Stimulated activated CD4-positive, alpha-beta T cell treated with anti-CD3 and anti-CD28 coated beads, Interleukin-2, amount 100 ng/mL, for 48 hours (primary cell): ENCODE measurements around the gene UBE2J2.
A peak's percentile ranks its signal among the peaks of the same experiment; 100 is the strongest.

ENCODE experiments used
- DNase-seq, 2 donors: peaks; one replicate each; pipeline ENCODE4 v3.0.0-alpha.2; 2020

Gene UBE2J2

GRCh38 chr1:1295154-1295923 lies 21.7 kb upstream of the UBE2J2 start:
- DNase-seq = no peak

- no peak for DNase-seq
Measured at GRCh38 chr1:1294250-1294890, 20.7 kb upstream of the UBE2J2 start.

- no peak for DNase-seq
Measured at GRCh38 chr1:1293263-1294249, 19.9 kb upstream of the UBE2J2 start.

GRCh38 chr1:1292851-1293250 lies 19.2 kb upstream of the UBE2J2 start:
- DNase-seq = no peak

- no peak for DNase-seq
Measured at GRCh38 chr1:1292442-1292779, 18.8 kb upstream of the UBE2J2 start.

- DNase-seq = no peak
Measured at GRCh38 chr1:1291548-1292441, 18.1 kb upstream of the UBE2J2 start.

GRCh38 chr1:1291023-1291528 lies 17.4 kb upstream of the UBE2J2 start:
- no peak for DNase-seq

- peak in 1 of 2 donors; percentile 60 for DNase-seq
Measured at GRCh38 chr1:1290238-1290731, 16.6 kb upstream of the UBE2J2 start.

- no peak for DNase-seq
Measured at GRCh38 chr1:1287288-1288110, 13.8 kb upstream of the UBE2J2 start.

- no peak for DNase-seq
Measured at GRCh38 chr1:1286313-1287261, 12.9 kb upstream of the UBE2J2 start.

- no peak for DNase-seq
Measured at GRCh38 chr1:1285611-1286311, 12.1 kb upstream of the UBE2J2 start.

- no peak for DNase-seq
Measured at GRCh38 chr1:1285102-1285571, 11.5 kb upstream of the UBE2J2 start.

- DNase-seq = no peak
Measured at GRCh38 chr1:1284221-1285101, 10.8 kb upstream of the UBE2J2 start.

- no peak for DNase-seq
Measured at GRCh38 chr1:1283821-1284220, 10.2 kb upstream of the UBE2J2 start.

- no peak for DNase-seq
Measured at GRCh38 chr1:1282998-1283397, 9.3 kb upstream of the UBE2J2 start.

GRCh38 chr1:1281533-1282321 lies 8.1 kb upstream of the UBE2J2 start:
- no peak for DNase-seq
